AG04450 (cell line): Measurements from ENCODE around the gene MNAT1. TPM values are rescaled to one million over a fixed set of nuclear protein-coding genes. Genes with fewer than 3 reads are reported as not detected.

Experiments
- CTCF ChIA-PET: fragments of 300-600, 350-600 bp; formaldehyde crosslinking; extraction: SDS; loops from one replicate; lab custom pipeline; 2022; ENCODE audit warnings: antibody characterized with exemption, inconsistent platforms; lab: Charles Lee
- POLR2A ChIA-PET: fragments of 350-600 bp; formaldehyde crosslinking; extraction: SDS; loops from one replicate; lab custom pipeline; 2021; ENCODE audit warnings: antibody characterized with exemption, inconsistent platforms; lab: Yijun Ruan, JAX
- DNase-seq: peaks from one replicate; pipeline ENCODE4 v3.0.0-alpha.2; 2011; ENCODE audit warnings: low read depth, low spot score
- H3K27ac ChIP-seq: one replicate; pipeline ENCODE4 v1.5.1; 2012; ENCODE audit warnings: low read depth, low read length, control low read depth
- H3K27me3 ChIP-seq: one replicate; pipeline ENCODE4 v1.6.0; 2012; ENCODE audit warnings: low read length; ENCODE audit not compliant: control insufficient read depth, insufficient read depth
- H3K4me3 ChIP-seq: 2 replicates; pipeline ENCODE4 v1.5.1; 2011; ENCODE audit warnings: mild to moderate bottlenecking, low read depth, low read length, control low read depth
- H3K9me3 ChIP-seq: 2 replicates; pipeline ENCODE4 v1.5.1; 2012; ENCODE audit warnings: low read length; ENCODE audit not compliant: control insufficient read depth, insufficient read depth
- CTCF ChIP-seq: IDR thresholded peaks from 2 replicates; pipeline ENCODE4 v1.5.1; 2011; ENCODE audit warnings: low read depth, low read length, control low read depth, inconsistent platforms
- polyA plus RNA-seq: library from polyadenylated mRNA; depleted of rRNA; stranded (reverse); fragments of >200 nt; gene quantifications from 2 replicates; pipeline ENCODE4 v1.2.3, GENCODE V29; 2011

The MNAT1 gene
- polyA plus RNA-seq, 1 experiment = 69.3 TPM

- Histone ChIP-seq H3K27ac (no peak overlapping the region), H3K27me3 (no peaks in the 10 kb centered on the region), H3K4me3 (no peak overlapping the region), H3K9me3 (no peaks in the 10 kb centered on the region)
- TF ChIP-seq CTCF = no peak
- ChIA-PET CTCF (no interaction called here), POLR2A (no interaction called here)
- DNase-seq = no peak
Measured at GRCh38 chr14:60925286-60925685, 190.7 kb downstream of the MNAT1 start.

GRCh38 chr14:60926002-60926401 is 191.4 kb downstream of the MNAT1 start:
- TF ChIP-seq CTCF = no peak
- no peaks in the 10 kb centered on the region for H3K9me3 ChIP-seq

GRCh38 chr14:60931218-60931617 is 196.7 kb downstream of the MNAT1 start:
- Histone ChIP-seq H3K4me3 (no peak overlapping the region), H3K9me3 (no peaks in the 10 kb centered on the region), H3K27ac (no peak overlapping the region), H3K27me3 (no peaks in the 10 kb centered on the region)
- ChIA-PET CTCF (interaction anchor here (0.6 kb wide), 1 partner anchor 11 kb away, joined by 3 read pairs; no protein-coding TSS in a partner anchor), POLR2A (no interaction called here)
- TF ChIP-seq CTCF = no peak
- no peak for DNase-seq

More at GRCh38 chr14:60926002-60926401, 191.4 kb downstream of the MNAT1 start:
- H3K4me3 ChIP-seq = no peak overlapping the region
- H3K27me3 ChIP-seq = no peaks in the 10 kb centered on the region
- no peak for DNase-seq
- H3K27ac ChIP-seq = no peak overlapping the region
- ChIA-PET CTCF (no interaction called here), POLR2A (no interaction called here)

- DNase-seq = no peak
- Histone ChIP-seq H3K27ac (no peak overlapping the region), H3K4me3 (no peak overlapping the region), H3K27me3 (no peaks in the 10 kb centered on the region), H3K9me3 (no peaks in the 10 kb centered on the region)
- ChIA-PET CTCF (no interaction called here), POLR2A (no interaction called here)
- no peak for TF ChIP-seq CTCF
Measured at GRCh38 chr14:60933920-60934655, 199.5 kb downstream of the MNAT1 start.

GRCh38 chr14:60935319-60935718 is 200.8 kb downstream of the MNAT1 start:
- Histone ChIP-seq H3K4me3 (no peak overlapping the region), H3K9me3 (no peaks in the 10 kb centered on the region), H3K27ac (no peak overlapping the region), H3K27me3 (no peaks in the 10 kb centered on the region)
- no peak for TF ChIP-seq CTCF
- CTCF ChIA-PET = no interaction called here
- no peak for DNase-seq
- POLR2A ChIA-PET = no interaction called here
